ENCODE results near the gene EP400. TPM values are rescaled to one million over a fixed set of nuclear protein-coding genes. Genes with fewer than 3 reads are reported as not detected.

EP400 gene
- total RNA-seq, 1 experiment from 2014 or later, result 61.7 TPM

- Histone ChIP-seq H3K23ac (ENCODE audit: insufficient read length, low read depth, low read length) (no peak overlapping the region), H3K18ac (ENCODE audit: insufficient read length, low read depth, low read length) (no peak overlapping the region), H3T11ph (ENCODE audit: low read length) (no peak overlapping the region), H4K91ac (ENCODE audit: insufficient read length, low read depth, low read length) (no peak overlapping the region), H3K14ac (ENCODE audit: insufficient read depth, low read length) (no peak overlapping the region), H2AK5ac (ENCODE audit: insufficient read length, low read length) (no peak overlapping the region), H3K4me2 (ENCODE audit: insufficient read depth, insufficient read length, low read length) (no peak overlapping the region), H3K4me1 (ENCODE audit: insufficient read depth, low read length) (no peaks in the 10 kb centered on the region), H2BK12ac (ENCODE audit: insufficient read length, low read depth, low read length) (no peak overlapping the region), H4K20me1 (ENCODE audit: control insufficient read depth, insufficient read depth, insufficient read length) (peaks cover 3% of the 10 kb centered on the region), H3K23me2 (ENCODE audit: insufficient read length, low read depth, low read length, poor library complexity, severe bottlenecking) (no peaks in the 10 kb centered on the region), H3K9ac (ENCODE audit: extremely low read depth, insufficient read length, low read length) (no peak overlapping the region), H3K27ac (ENCODE audit: insufficient read length, low read depth, low read length) (no peak overlapping the region), H3K9me3 (ENCODE audit: control insufficient read depth, low read depth, low read length) (no peaks in the 10 kb centered on the region), H2AFZ (ENCODE audit: low read length) (no peak overlapping the region), H3K27me3 (ENCODE audit: insufficient read depth, low read length) (no peaks in the 10 kb centered on the region), H4K8ac (replicated peaks; ENCODE audit: insufficient read length, low read depth, low read length) (no peak overlapping the region), H2BK5ac (ENCODE audit: insufficient read length, low read length) (no peak overlapping the region), H4K5ac (ENCODE audit: insufficient read length, low read depth, low read length) (no peak overlapping the region), H2BK120ac (ENCODE audit: low read depth, low read length, poor library complexity, severe bottlenecking) (no peak overlapping the region), H2BK20ac (ENCODE audit: low read depth, low read length, poor library complexity, severe bottlenecking) (no peak overlapping the region), H3K56ac (ENCODE audit: insufficient read length, low read depth, low read length) (no peak overlapping the region), H3K79me2 (ENCODE audit: insufficient read depth, low read length) (no peaks in the 10 kb centered on the region), H3K79me1 (ENCODE audit: insufficient read depth, low read depth, low read length, poor library complexity, severe bottlenecking) (no peaks in the 10 kb centered on the region), H3K4ac (ENCODE audit: low read depth, low read length) (no peak overlapping the region), H2BK15ac (ENCODE audit: low read depth, low read length) (no peak overlapping the region)
- DNase-seq, result no peak
- H3K27ac Mint-ChIP-seq, result no peak overlapping the region
- no CpG with 5 or more reads among the region's 19 CpGs for WGBS (ENCODE audit: extremely low coverage, insufficient read length, low lambda C conversion rate)
- H3K4me3 Mint-ChIP-seq, result no peak overlapping the region
- no peaks in the 10 kb centered on the region for H3K9me3 Mint-ChIP-seq
- peaks cover 4 to 52% (median 40%) of the 10 kb centered on the region in 3 experiments for H3K36me3 Mint-ChIP-seq (ENCODE audit: insufficient read depth in 1 of 3, low read depth in 3 of 3)
- no peak for TF ChIP-seq CTCF (conservative IDR thresholded peaks at IDR 0.05)
- H3K4me1 Mint-ChIP-seq, result no peaks in the 10 kb centered on the region
- no peaks in the 10 kb centered on the region for H3K27me3 Mint-ChIP-seq (ENCODE audit: low read depth)
Observed at GRCh38 chr12:131919051-131919347, 30.7 kb upstream of the EP400 start.
